CD4-positive, alpha-beta T cell treated with Interleukin-17A for 1 hour (primary cell): ENCODE results near the gene TBC1D2B.

ENCODE experiments used
- DNase-seq: peaks from one replicate; pipeline ENCODE4 v3.0.0-alpha.2; 2020

Gene TBC1D2B

DNA sequence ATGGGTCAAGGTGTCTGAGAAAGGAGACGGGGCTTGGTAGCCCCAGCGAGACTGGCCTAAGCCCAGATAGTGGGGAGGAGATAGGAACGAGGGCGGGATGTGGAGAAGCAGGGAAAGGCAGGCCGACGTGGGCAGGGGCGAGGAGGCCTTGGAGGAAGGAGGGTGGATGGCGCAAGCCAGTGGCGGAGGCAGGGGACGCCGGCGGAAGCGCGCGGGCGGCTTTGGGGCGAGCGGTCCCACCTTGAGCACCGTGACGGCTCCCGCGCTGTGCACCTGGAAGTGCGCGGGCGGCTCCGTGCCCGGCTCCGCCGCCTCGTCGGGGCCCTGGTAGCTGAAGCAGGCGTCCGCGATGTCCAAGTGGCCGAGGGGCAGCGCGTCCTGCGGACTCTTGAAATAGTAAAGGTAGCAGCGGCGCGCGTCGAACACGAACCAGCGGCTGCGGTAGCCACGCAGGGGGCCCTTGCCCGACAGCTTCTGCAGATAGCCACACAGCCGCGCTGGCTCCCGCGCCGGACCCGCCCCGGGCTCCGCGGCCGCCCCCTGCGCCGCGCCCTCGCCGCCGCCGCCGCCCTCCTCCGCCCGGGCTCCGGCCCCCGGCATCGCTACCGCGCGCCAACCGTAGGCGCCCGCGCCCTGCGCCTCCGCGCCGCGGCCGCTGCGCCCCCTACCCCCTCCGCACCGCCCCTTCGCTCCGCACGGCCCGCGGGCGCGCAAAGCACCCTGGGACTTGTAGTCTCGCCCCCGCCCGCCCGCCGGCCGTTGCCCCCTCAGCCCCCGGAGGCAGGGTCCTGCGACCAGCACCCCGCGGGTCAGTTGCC, at the start of gene TBC1D2B:
TBC1D2B (minus strand) TSS at position 659 of the 818 bp plus-strand sequence; CDS start at position 600, 59 bp downstream.
- DNase-seq, result peak; percentile 69

DNA sequence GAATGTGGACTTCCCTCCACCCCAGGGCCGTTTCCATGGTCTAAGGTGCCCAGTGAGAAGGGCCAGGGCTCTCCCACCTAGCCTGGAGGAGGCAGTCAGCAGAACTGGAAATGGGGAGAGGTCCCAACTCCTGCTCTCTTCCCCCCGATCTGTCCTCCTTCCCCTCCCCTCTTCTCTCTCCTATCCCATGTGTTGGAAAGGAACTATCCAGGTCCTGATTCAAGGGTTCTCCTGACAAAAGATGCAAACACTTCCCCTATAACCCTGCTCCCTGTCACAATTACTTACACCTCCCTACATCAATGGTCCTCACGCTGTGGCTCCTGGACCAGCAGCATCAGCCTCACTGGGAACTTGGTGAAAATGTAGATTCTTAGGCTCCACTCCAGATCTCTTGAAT, 47.8 kb upstream of the TBC1D2B start:
- DNase-seq, result no peak

DNA sequence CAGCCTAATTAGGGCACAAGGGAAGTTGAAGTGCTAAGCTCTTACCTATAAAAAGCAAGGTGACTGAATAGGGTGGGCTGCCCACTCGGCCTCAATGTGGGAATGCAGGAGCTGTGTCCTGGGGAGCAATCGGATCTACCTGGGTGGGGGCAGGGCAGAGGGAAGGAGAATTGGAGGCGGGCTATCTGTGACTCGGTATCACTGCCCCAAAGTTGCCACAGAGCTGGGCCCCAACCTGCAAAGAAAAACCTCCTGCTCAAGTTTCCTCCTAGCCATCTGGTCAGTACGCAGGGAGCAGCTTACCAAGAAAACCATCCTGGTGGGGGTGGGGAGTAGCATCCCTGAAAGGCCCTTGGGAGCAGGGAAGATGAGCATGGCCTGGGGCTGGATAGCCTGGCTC, 43.0 kb upstream of the TBC1D2B start:
- DNase-seq, result no peak

DNA sequence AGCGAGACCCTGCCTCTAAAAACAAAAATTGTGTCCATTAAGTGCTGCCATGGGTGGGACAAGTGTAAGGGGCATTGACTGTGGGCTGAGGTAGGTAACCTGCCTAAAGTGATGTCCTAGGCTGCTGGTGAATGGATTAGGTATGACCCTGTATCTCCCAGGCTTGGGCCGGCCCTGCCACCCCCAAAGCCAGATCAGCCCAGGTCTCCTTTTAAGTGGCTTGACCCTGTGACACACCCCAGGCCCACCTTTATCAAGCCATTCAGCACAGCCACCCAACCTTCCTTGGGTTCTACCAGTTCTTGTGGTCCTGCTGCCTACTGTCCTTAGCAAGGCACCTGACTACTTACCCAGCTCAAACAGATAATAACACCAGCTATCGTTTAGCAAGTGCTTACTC, 35.0 kb upstream of the TBC1D2B start:
- no peak for DNase-seq

DNA sequence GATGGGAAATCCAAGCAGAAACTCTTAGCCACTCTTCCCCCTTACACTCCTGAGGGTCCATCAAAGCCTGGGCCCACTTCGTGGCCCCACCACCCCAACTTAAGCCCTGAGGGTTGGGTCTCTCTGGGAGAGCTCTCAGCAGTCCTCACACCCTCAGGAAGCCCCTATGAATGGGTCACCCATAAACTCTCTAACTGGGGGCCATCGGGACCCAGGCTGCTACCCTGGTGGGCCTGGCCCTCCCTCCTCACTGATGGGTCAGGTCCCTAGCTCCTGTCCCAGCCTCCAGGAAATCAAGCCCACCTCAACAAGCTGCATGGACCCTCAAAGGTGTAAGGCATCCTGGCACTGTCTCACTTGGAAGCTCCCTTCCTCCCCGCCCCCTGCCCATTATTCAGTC, 34.3 kb upstream of the TBC1D2B start:
- no peak for DNase-seq

DNA sequence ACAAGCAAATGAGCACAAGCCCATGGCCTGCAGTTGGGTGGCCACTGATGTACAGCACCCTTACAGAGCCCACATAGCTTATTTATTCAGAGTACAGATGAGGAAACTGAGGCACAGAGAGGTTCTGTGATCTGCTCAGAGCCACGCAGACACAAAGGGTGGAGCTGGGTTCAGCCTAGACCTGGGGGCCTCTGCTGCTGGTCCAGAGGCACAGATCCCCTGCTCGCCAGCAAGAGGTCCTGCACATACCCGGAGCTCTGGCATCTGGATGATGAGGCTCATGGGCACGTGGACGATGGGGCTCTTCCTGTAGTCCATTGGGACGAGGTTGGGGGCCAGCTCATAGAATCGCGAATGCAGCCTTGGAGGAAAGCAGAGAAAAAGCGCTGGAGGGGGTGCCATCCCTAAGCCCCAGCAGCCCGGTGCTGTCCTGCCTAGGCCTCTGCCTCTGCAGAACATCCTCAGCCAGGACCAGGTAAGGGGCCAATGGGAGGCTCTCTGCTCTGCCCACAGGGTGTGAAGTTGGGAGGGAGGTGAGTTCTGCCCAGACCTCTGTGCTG, 33.5 kb upstream of the TBC1D2B start:
- DNase-seq, result no peak

DNA sequence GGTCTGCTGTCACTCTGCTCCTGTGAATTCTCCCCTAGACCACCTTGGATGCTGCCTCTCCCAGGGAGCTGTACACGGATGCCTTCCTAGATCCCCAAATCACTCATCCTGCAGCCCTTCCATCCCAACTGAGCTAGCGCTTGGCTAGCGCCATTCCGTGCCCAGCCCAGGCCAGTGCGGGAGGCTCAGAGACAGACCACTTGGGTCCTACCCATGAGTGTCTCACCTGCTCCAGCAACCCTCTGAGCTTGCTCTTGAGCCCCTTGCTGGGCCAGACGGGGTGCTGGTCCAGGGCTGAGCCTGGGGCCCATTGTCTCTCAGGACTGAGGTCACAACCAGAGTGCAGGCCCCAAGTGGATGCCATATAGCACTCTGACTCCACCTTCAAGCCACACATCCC, 32.6 kb upstream of the TBC1D2B start:
- DNase-seq, result no peak

DNA sequence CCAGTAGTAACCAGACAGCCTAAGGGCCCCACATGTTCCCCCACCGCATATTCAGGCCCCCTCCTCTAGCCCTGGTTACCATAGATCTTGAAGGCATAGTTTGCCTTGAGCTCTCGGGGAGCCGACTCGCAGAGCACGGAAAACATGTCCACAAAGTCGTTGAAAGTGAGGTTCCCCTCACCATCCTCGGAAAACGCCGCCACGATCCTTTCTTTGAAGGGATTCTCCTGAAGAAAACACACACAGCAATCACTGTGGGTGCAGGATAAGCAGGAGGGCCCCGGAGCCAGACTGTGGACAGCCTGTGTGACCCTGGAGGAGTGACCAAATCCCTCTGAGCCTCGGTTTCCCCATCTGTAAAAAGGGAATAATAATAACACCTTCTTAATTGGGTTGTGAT, 31.6 kb upstream of the TBC1D2B start:
- no peak for DNase-seq

DNA sequence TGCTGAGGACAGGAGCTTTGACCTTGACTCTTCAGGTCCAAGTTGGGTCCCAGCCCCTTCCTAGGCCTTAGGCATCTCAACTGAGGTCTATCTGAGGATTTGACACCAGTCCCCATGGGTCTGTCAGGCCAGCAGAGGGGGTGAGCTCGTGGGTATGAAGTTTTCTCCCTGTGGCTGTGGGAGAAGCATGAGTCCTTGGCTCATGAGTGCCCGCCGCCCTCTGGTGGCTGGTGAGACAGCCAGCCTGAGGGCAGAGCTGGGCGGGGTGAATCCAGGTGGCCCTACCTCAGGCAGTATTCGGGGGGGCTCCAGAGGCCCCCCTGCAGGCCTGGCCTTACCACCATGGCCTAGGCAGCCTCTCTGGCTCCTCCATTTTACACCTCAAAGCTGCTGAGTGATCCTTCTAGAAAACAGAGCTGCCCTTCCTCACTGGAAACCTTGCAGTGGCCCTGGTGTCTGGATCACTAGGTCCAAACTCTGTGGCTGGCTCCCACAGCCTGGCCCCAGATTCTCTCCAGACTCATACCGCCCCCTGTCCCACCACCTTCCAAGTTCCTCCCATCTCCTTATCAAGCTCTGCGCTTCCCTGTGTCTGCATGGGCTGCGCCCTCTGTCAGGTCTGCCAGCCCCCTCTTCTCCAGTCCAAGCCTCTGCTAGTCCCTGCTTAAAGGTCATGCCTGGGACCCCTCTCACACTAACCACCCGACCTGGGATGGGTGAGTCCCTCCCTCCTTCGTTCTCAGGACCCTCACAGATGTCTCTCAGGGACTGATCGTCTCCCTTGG, 31.0 kb upstream of the TBC1D2B start:
- peak; percentile 88 for DNase-seq

DNA sequence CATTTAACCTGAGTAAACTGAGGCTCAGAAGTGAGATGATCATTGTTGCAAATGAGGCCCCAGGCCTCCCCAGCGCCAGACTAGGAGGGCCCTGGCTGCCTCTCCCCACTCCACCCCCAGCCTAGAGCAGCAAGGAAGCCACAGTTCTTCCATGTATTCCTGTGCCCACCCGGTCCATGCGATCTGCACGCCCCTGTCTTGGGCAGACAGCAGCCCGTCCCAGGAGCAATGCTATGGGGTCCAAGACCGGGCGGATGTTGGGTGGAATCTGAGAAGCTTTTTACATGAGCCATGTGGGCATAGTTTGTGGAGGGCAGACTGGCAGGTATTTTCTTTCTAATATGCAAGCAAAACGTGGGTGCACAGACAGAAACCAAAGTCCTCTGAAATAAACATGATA, 30.0 kb upstream of the TBC1D2B start:
- DNase-seq, result no peak

DNA sequence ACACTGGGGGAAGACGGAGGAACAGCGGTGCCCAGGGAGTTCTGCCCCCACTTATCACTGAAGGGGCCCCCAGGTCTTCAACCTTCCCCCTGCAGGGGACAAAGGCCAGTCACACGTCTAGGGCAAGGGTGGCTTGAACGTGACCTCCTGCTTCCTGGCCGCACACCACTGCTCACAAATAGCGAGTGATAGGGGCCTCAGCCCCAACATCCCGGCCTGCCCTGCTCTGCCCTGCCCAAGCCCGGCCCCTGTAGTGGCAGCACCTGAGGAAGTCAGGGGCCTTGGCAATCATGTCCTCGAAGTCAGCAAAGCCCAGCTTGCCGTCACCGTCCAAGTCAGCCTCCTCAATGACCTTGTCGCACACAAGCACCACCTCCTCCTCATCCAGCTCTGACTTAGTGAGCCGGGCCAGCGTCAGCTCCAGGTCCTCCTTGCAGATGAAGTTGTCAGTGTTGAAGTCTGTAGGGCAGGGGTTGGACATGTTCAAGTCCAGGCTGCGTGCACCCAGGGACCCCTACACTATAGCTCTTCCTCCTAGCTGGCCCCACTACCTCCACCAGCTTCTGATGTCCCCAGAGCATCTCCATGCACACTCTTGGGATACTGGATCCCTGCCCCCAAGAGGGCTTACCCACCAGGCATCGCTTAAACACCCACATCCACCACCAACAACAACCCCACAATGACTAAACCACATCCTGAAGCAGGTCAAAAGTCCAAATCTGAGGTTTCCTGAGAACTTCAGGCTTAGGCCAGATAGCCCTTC, 28.1 kb upstream of the TBC1D2B start:
- DNase-seq, result no peak

DNA sequence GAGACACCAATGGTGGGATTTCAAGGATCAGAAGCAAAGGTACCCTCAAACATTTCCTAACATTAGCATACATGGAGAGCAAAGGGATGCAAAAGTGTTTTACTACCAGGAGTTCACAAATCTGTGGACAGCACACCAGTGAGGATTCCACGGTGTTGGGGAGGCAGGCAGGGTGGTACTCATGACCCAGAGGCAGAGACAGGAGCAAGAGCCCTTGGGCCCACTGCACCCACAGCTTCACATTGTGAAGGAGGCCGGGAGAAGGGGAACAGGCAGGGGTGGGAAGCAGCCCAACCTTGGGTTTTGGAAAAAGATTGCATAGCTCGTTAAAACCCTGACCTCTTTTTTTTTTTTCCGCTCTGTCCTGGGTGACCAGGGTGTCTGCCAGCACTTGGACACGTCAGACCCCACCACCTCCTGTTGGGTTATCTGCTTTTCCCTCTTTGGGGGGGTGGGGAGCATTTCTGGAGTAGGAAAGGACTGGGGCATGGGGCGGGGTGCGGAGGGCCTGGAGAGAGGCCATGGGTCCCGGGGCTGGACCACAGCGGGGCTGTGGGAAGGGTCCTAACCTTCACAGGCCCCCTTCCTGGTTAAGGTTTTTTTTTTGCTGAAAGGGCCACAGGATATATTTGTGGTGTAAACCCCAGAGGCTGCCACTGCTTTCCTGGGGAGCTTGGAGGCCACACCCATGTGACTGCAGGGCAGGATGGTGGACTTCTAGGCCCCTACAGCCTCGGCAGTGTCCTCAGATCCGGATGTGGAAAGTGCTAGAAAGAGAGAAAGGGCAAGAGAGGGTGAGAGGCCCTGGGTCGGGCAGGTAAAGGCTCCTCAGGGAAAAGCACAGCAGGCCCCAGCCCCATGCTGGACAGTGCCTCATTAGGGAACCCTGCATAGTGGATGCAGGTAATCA, 27.3 kb upstream of the TBC1D2B start:
- DNase-seq, result no peak

DNA sequence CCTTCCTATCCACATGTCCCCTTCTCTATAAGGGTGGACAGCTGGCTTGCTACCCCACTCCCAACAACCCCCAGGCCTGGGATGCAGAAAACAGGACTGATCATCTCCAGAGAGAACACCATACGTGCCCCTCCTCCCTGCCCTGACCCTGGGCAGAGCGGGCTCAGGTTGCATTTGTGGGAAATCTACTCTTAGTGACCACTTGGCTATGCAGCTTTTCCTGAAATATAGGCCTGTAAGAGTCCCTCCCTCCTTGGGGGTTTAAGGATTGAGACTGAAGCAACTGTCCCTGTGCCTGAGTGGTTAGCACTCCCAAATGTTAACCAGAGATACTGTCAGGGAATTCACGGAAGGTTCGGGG, 26.6 kb upstream of the TBC1D2B start:
- DNase-seq, result no peak

DNA sequence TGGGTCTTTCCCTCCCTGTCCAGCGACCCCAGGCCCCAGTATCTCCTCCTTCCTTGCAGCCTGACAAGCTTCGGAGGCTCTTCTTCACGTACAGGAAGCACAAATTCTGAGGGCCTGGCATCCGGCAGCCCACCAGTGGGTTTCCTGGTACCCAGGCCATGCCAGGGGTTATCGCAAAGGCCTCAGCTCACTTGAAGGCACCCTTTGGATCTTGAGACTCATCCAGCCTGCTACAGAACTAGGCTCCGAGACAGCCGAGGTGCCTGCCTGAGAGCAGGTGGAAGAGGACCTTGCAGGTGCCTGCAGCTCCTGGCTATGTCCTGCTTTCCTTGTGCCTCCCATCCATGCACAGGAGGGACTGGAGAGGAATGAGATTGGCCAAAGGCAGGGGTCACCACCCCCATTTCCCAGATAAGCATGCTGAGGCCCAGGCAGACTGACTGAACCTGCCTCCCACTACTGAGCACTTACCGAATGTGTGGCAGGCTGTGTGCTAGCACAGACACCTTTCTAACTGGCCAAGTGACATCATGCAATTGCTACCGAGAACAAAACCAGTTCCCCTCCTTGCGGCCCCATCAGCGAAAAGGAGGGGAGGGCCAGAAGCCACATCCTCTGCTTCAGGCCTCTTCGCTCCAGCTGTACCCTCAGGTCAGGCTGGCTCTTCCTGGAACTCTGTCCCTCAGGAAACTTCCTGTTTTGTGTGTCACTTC, 26.1 kb upstream of the TBC1D2B start:
- DNase-seq, result peak; percentile 69

DNA sequence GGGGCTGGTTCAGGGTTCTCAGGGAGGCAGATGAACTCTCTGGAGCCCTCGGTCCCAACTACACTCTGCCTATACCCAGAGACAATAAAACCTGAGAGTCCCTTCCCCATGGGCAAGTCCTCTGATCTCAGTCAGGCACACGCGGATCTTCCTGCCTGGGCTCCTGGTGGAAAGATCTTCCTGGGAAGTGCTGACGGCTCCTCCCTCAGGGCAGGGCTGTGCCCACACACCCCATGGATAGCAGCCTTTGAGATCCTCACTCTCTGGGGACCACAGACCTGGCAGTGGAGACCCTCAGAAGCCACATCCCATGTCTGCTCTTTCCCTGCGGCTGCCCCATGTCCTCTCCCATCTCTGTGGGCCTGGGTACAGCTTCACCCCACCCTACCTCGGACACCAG, 25.2 kb upstream of the TBC1D2B start:
- no peak for DNase-seq

DNA sequence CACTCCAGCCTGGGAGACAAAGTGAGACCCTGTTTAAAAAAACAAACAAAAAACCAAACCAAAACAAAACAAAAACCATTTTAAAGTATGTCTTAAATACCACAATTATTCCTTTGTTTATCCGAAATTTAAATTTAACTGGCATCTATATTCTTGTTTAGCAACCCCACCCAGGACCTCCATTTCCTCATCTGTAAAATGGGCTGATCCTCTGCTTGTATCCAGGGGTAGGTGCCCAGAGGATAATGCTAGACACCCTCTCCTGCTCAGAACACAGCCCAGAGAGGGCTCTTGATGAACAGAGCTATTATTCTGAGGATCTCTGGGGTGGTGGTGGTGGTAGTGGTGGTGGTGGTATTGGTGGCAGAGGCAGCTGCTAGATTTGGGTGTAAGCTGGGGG, 24.7 kb upstream of the TBC1D2B start:
- DNase-seq, result no peak

DNA sequence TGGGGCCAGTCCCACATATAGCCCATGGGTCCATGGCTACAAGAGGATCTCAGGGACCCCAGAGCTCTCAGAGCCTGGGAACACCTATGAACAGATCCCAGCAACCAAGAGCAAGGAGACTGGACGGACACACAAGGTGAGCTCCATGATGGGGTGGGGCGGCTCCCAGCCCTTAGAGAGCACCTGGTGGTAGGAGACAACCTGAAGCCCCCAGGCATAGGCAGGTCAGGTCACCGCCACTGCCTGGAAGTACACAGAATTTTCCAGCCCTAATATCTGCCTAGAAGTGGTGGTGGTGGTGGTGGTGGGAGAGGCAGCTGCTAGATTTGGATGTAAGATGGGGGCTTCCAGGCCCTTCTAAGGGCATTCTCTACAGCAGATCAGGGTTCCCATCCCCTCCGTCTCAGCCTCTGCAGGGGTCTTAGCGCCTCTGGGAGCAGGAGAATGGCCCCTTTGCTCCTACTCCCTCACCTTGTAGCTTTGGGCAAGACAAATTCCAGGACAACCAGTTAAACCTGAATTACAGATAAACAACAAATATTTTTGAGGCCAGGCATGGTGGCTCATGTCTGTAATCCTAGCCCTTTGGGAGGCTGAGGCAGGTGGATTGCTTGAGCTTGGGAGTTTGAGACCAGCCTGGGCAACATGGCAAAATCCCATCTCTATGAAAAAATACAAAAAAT, 24.1 kb upstream of the TBC1D2B start:
- DNase-seq, result no peak

DNA sequence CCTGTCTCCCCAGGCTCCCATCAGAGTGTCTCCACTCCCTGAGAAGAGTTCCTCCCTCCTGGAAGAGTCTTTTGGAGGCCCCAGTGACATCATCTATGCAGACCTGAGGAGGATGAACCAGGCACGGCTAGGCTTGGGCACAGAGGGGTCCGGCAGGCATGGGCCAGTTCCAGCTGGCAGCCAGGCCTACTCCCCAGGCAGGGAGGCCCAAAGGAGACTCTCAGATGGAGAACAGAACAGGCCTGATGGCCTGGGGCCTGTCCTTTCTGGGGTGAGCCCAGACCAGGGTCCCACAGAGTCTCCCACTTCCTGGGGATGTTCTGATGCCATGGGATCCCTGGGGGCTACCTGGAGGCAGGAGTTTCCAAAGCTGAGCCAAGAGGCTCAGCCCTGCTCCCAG, 23.4 kb upstream of the TBC1D2B start:
- DNase-seq, result no peak

DNA sequence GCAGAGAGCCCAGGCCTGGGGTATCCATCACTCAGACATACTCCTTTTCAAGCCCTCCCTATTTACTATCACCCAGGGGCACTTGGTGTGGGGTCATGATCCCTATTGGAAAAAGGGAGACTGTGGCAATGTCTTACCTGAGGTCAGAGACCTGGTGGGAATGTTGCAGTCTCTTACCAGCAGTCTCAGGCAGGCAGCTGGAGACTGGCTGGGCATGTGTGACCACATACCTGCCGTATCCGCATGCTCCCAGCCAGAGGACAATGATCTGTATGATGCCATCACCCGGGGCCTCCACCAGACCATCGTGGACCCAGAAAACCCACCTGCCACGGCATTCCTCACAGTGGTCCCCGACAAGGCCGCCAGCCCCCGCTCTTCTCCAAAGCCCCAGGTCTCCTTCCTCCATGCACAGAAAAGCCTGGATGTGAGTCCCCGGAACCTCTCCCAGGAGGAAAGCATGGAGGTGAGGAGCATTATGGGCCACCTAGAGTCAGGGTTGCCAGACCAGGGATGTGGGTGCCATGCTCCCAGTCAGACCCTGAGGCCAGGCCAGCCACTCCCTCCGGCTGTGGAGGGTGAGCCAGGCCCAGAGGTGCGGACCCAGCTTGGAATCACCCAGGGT, 20.7 kb upstream of the TBC1D2B start:
- DNase-seq, result no peak

DNA sequence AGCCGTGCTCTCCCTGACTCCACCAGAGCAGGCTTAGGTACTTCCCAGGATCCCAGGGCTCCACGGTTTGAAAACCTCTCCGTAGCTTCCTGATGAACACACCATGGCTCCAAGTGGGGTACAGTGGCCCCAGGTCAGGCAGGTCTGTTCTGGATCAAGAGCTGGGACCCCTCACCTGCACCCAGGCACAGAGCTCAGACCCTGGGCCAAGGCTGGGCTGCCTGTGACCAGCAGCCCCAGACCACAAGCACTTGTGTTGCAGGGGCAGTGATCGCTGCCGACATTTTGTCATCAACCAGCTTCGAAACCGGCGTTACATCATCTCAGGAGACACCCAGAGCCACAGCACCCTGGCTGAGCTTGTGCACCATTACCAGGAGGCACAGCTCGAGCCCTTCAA, 20.2 kb upstream of the TBC1D2B start:
- no peak for DNase-seq
